Body of pancreas (tissue), 4 donors: Measurements from ENCODE around the gene PTGES. TPM values are rescaled to one million over a fixed set of nuclear protein-coding genes. Genes with fewer than 3 reads are reported as not detected.

Experiments
- ATAC-seq: fragments of 150-250 bp; one replicate; pipeline ENCODE4 v1.9.1; 2016
- DNase-seq, 4 donors: peaks; one replicate each; pipeline ENCODE4 v3.0.0-alpha.2; 2019
- H3K27ac ChIP-seq, 4 donors: fragments of 200-600 bp; sonication (generic); 1 replicate in 3 of 4; 2 replicates in 1 of 4; pipeline versions ENCODE4 v1.5.1 to v1.6.1; 2016 to 2019; ENCODE audit warnings: mild to moderate bottlenecking in 1 of 4, mixed read lengths in 1 of 4, moderate library complexity in 1 of 4
- H3K27me3 ChIP-seq, 2 donors: fragments of 200-600 bp; sonication (generic); one replicate each; pipeline ENCODE4 v1.6.0; 2016; ENCODE audit warnings: mild to moderate bottlenecking in 1 of 2
- H3K36me3 ChIP-seq, 2 donors: fragments of 200-600 bp; sonication (generic); replicated peaks in 1 of 2; 2 replicates each; pipeline ENCODE4 v1.5.1; 2016; ENCODE audit warnings: low read depth in 2 of 2; ENCODE audit not compliant: insufficient read depth in 1 of 2
- H3K4me1 ChIP-seq: fragments of 200-600 bp; sonication (generic); one replicate; pipeline ENCODE4 v1.6.0; 2016
- H3K4me3 ChIP-seq, 2 donors: fragments of 200-600 bp; sonication (generic); 1 replicate in 1 of 2; 2 replicates in 1 of 2; pipeline ENCODE4 v1.5.1; 2016 to 2019
- H3K9me3 ChIP-seq, 3 donors: fragments of 200-600 bp; sonication (generic); 1 replicate in 2 of 3; 2 replicates in 1 of 3; pipeline ENCODE4 v1.5.1; 2016
- POLR2A ChIP-seq, 3 donors: fragments of 450-650 bp; IDR thresholded peaks; one replicate each; pipeline ENCODE4 v1.6.1; 2016; ENCODE audit warnings: antibody characterized with exemption in 3 of 3, mild to moderate bottlenecking in 2 of 3
- WGBS, 2 donors: methylation state at CpG; one replicate each; pipeline ENCODE4 v1.1.5; 2017; 5-methylcytosine and 5-hydroxymethylcytosine counted together
- intact Hi-C: fragments of 100-400 bp; cut with DNase I; formaldehyde crosslinking; loops from one replicate; pipeline ENCODE4 v1.15.1; 2023
- total RNA-seq, 2 donors: library from RNA; depleted of rRNA; stranded (reverse); fragments of >200 nt; gene quantifications; one replicate each; pipeline ENCODE4 v1.1.0, GENCODE V29; 2016
- TF ChIP-seq, protein P1 (sequence below), 7 experiments: fragments of 450-650 bp in 4 of 7; fragments of 200-600 bp in 3 of 7; sonication (generic) in 3 of 7; IDR thresholded peaks; one replicate each; pipeline ENCODE4 v1.5.1; 2016 to 2019; ENCODE audit warnings: antibody characterized with exemption in 7 of 7

PTGES gene
- total RNA-seq, 2 donors from 2014 or later, result 0.52 to 0.66 TPM

DNA sequence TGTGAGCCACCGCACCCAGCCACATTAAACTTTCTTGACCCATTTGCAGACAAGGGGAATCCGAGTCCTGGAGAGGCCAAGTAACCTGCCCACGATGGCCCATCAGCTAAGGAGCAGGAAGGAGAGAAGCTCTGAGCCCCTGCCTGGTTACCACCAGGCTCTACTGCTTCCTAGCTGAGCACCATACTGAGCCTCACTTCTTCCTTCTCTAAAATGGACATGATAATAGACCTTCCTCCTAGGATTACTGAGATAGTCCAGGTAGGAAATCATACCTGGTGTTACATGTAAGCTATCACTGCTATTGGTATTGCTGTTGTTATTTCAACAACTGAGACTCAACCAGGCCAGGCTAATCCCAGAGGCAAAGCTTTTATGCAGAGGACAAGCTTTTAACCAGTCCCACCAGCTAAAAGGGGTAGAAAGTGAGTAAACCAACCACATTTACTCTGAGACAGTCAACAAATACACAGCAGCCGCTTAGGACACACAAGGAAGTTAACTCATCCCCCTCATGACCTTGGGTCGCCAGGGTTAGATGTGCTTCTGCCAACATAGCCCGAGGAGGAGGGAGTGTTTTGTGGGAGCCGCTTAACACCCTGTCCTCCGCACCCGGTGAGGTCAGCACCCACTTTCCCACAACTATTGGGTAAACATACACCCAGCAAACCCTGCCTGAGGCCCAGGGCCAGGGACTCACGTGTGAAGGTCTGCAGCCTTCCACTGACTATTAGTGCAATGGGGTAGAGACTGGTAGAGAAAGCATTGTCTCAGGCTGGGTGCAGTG lies 20.6 kb upstream of the PTGES start:
- peak overlapping the region; percentile 4 to 68 (median 53) for H3K27ac ChIP-seq
- intact Hi-C loops, result loop anchor here (10.0 kb wide), 1 partner anchor 119 kb away; no protein-coding TSS in a partner anchor
- 35 to 39% methylated on average over 8 to 10 of the region's 10 CpGs for WGBS, 2 donors
- TF ChIP-seq, protein P1, sequence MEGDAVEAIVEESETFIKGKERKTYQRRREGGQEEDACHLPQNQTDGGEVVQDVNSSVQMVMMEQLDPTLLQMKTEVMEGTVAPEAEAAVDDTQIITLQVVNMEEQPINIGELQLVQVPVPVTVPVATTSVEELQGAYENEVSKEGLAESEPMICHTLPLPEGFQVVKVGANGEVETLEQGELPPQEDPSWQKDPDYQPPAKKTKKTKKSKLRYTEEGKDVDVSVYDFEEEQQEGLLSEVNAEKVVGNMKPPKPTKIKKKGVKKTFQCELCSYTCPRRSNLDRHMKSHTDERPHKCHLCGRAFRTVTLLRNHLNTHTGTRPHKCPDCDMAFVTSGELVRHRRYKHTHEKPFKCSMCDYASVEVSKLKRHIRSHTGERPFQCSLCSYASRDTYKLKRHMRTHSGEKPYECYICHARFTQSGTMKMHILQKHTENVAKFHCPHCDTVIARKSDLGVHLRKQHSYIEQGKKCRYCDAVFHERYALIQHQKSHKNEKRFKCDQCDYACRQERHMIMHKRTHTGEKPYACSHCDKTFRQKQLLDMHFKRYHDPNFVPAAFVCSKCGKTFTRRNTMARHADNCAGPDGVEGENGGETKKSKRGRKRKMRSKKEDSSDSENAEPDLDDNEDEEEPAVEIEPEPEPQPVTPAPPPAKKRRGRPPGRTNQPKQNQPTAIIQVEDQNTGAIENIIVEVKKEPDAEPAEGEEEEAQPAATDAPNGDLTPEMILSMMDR (IDR thresholded peaks at IDR 0.05), result no peak
- TF ChIP-seq POLR2A (IDR thresholded peaks at IDR 0.05), result no peak
- H3K4me3 ChIP-seq, result no peak overlapping the region
- H3K36me3 ChIP-seq, result no peaks in the 10 kb centered on the region
- no peaks in the 10 kb centered on the region for H3K9me3 ChIP-seq
- H3K4me1 ChIP-seq, result peaks cover 22% of the 10 kb centered on the region
- DNase-seq (peak; percentile 64 to 84 (median 74)), ATAC-seq (peak; percentile 74)
- H3K27me3 ChIP-seq, result no peaks in the 10 kb centered on the region

DNA sequence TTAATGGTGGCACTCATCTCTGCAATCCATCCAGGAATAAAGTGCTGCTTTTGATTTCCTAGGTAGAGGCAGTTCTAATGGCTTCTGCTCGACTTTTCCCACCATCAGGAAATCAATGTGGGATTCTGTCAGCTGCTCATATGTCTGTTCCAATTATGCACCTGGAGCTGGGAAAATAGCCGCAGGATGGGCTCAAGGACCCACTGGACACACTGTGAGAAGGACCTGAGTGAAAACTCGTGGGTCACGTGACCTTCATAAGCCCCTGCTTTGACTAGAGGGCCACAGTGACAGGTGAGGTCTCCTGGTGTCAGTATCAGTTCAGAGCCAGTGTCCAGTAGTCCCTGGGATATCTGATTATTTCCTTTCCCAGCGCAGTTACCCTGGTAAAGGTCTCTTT lies 17.9 kb upstream of the PTGES start:
- no peak for ATAC-seq
- no peak for TF ChIP-seq POLR2A (IDR thresholded peaks at IDR 0.05)
- TF ChIP-seq, protein P1 (IDR thresholded peaks at IDR 0.05), result no peak
- Histone ChIP-seq H3K27ac (peak overlapping the region in 2 of 4 donors; percentile 30 to 43), H3K27me3 (no peaks in the 10 kb centered on the region), H3K36me3 (no peaks in the 10 kb centered on the region), H3K4me1 (peaks cover 22% of the 10 kb centered on the region), H3K4me3 (no peak overlapping the region), H3K9me3 (no peaks in the 10 kb centered on the region)
- DNase-seq, result peak in 1 of 4 donors; percentile 20
- intact Hi-C loops, result loop anchor here (10.0 kb wide), 1 partner anchor 116 kb away; no protein-coding TSS in a partner anchor
- WGBS, 2 donors, result 47 to 52% methylated on average over 3 to 5 of the region's 5 CpGs

DNA sequence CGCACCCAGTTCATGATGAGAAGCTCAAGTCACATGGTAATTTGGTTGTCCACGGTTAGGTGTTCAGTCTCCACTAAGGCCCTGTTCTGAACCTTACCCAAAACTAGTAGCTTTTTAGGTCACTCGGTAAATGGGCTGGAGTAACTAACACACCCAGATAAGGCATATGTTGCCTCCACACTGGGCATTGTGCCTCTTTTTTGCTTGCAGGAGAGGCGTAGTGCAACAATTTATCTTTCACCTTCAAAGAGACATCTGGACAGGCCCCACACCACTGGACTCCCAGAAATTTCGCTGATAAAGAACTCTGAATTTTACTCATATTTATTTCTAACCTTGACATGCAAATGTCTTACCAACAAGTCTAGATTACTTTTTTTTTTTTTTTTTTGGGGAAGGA lies 16.8 kb upstream of the PTGES start:
- Histone ChIP-seq H3K4me1 (peaks cover 22% of the 10 kb centered on the region), H3K9me3 (no peaks in the 10 kb centered on the region), H3K27me3 (no peaks in the 10 kb centered on the region), H3K36me3 (no peaks in the 10 kb centered on the region), H3K27ac (no peak overlapping the region), H3K4me3 (no peak overlapping the region)
- no peak for TF ChIP-seq POLR2A (IDR thresholded peaks at IDR 0.05)
- TF ChIP-seq, protein P1 (IDR thresholded peaks at IDR 0.05), result no peak
- WGBS, 2 donors, result 36% methylated on average over 5 of the region's 5 CpGs
- intact Hi-C loops, result loop anchor here (10.0 kb wide), 1 partner anchor 115 kb away; no protein-coding TSS in a partner anchor
- DNase-seq, result no peak
- ATAC-seq, result no peak

DNA sequence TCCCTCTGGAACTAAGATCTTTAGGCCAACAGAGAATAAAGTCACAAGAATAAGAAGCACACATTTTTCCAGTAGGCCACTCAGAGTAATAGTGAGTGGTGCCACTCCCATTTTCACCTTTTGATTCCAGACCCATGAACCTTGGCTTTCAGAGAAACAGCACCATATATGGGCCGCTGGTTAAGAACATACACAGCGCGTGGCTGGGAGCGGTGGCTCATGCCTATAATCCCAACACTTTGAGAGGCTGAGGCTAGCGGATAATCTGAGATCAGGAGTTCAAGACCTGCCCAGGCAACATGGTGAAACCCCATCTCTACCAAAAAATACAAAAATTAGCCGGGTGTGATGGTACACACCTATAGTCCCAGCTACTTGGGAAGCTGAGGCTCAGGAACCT lies 15.6 kb upstream of the PTGES start:
- H3K27ac ChIP-seq, result no peak overlapping the region
- DNase-seq (no peak), ATAC-seq (no peak)
- TF ChIP-seq, protein P1 (IDR thresholded peaks at IDR 0.05), result no peak
- no peak for TF ChIP-seq POLR2A (IDR thresholded peaks at IDR 0.05)
- intact Hi-C loops, result no loop called here
- peaks cover 15% of the 10 kb centered on the region for H3K4me1 ChIP-seq
- no peak overlapping the region for H3K4me3 ChIP-seq
- WGBS, 2 donors, result 96 to 99% methylated on average over 6 of the region's 6 CpGs
- H3K9me3 ChIP-seq, result no peaks in the 10 kb centered on the region
- no peaks in the 10 kb centered on the region for H3K27me3 ChIP-seq
- H3K36me3 ChIP-seq, result no peaks in the 10 kb centered on the region
